GM12878 (cell line): ENCODE measurements around the gene SH3BGRL2. TPM values are rescaled to one million over a fixed set of nuclear protein-coding genes. Genes with fewer than 3 reads are reported as not detected.

Experiments used
- ATAC-seq: fragments of 200-7000 bp; cut with Tn5 transposase; 3 replicates; pipeline ENCODE4 v1.9.1; 2020; ENCODE audit warnings: mild to moderate bottlenecking, moderate library complexity
- BruUV-seq: library from RNA; stranded (reverse); fragments of 400-500 nt; replicated peaks from 2 replicates; lab custom pipeline; 2021; lab: Mats Ljungman, UMichigan
- CTCF ChIA-PET: fragments of 300-600 bp; sonication (Branson Sonifier 250); formaldehyde crosslinking; extraction: SDS; loops from one replicate; lab custom pipeline; 2021; ENCODE audit warnings: inconsistent platforms; lab: Yijun Ruan, JAX
- POLR2A ChIA-PET: fragments of 350-600 bp; formaldehyde crosslinking; extraction: SDS; loops from one replicate; lab custom pipeline; 2021; ENCODE audit warnings: inconsistent platforms; lab: Charles Lee
- RAD21 ChIA-PET: fragments of 300-600 bp; sonication (Branson Sonifier 250); formaldehyde crosslinking; loops from one replicate; lab custom pipeline; 2023; ENCODE audit warnings: antibody characterized with exemption; ENCODE audit not compliant: unreplicated experiment; lab: Charles Lee
- SMC1A ChIA-PET: fragments of 300-600 bp; sonication (Branson Sonifier 250); formaldehyde crosslinking; loops from one replicate; lab custom pipeline; 2023; ENCODE audit not compliant: unreplicated experiment, uncharacterized antibody; lab: Charles Lee
- DNase-seq: peaks from one replicate; pipeline ENCODE4 v3.0.0-alpha.2; 2011; ENCODE audit warnings: low read depth, low spot score
- FAIRE-seq: peaks from 3 replicates; lab custom pipeline; 2011; peaks lifted over from hg19 to GRCh38; lab: Jason Lieb, UNC
- H2AFZ ChIP-seq: 2 replicates; pipeline ENCODE4 v1.6.0; 2011; ENCODE audit warnings: low read depth, low read length, control low read depth; ENCODE audit not compliant: control insufficient read depth
- H3K27ac ChIP-seq: 2 replicates; pipeline ENCODE4 v1.5.1; 2011; ENCODE audit warnings: control low read depth; ENCODE audit not compliant: control insufficient read depth, insufficient read depth
- H3K27me3 ChIP-seq, 2 experiments: replicated peaks in 1 of 2; 2 replicates each; pipeline versions ENCODE4 v1.6.0 to v1.6.1; 2011; ENCODE audit warnings: low read length in 1 of 2; ENCODE audit not compliant: control insufficient read depth in 2 of 2, insufficient read depth in 2 of 2
- H3K36me3 ChIP-seq, 2 experiments: 2 replicates each; pipeline ENCODE4 v1.5.1; 2011; ENCODE audit warnings: low read length in 1 of 2; ENCODE audit not compliant: control insufficient read depth in 2 of 2, insufficient read depth in 2 of 2
- H3K4me1 ChIP-seq: 2 replicates; pipeline ENCODE4 v1.6.1; 2011; ENCODE audit warnings: mild to moderate bottlenecking, low read length, moderate library complexity, mixed read lengths; ENCODE audit not compliant: control insufficient read depth, insufficient read depth
- H3K4me2 ChIP-seq: 2 replicates; pipeline ENCODE4 v1.6.0; 2011; ENCODE audit warnings: control low read depth; ENCODE audit not compliant: control insufficient read depth, insufficient read depth
- H3K4me3 ChIP-seq: fragments of 200-600 bp; sonication (generic); 2 replicates; pipeline ENCODE4 v1.5.1; 2016
- H3K79me2 ChIP-seq: 2 replicates; pipeline ENCODE4 v1.6.0; 2011; ENCODE audit warnings: low read length; ENCODE audit not compliant: control insufficient read depth, insufficient read depth
- H3K9ac ChIP-seq: 2 replicates; pipeline ENCODE4 v1.8.0; 2011; ENCODE audit warnings: low read length, control low read depth, mixed read lengths; ENCODE audit not compliant: control insufficient read depth, insufficient read depth
- H3K9me3 ChIP-seq: replicated peaks from 3 replicates; pipeline ENCODE4 v1.5.1; 2011; ENCODE audit warnings: mild to moderate bottlenecking, low read length; ENCODE audit not compliant: control insufficient read depth, insufficient read depth
- H4K20me1 ChIP-seq: 2 replicates; pipeline ENCODE4 v1.6.0; 2011; ENCODE audit not compliant: control insufficient read depth, insufficient read depth
- CHD4 ChIP-seq: fragments of 200-600 bp; sonication (generic); IDR thresholded peaks from 2 replicates; pipeline ENCODE4 v1.6.1; 2016; ENCODE audit warnings: mild to moderate bottlenecking
- ELK1 ChIP-seq: IDR thresholded peaks from 2 replicates; pipeline ENCODE4 v1.6.1; 2012; ENCODE audit warnings: low read depth, low read length, improper control_type of control experiment
- ESRRA ChIP-seq: IDR thresholded peaks from 2 replicates; pipeline ENCODE4 v1.6.1; 2012; ENCODE audit warnings: mild to moderate bottlenecking, low read length, improper control_type of control experiment
- FOS ChIP-seq: IDR thresholded peaks from 3 replicates; pipeline ENCODE4 v1.6.1; 2011; ENCODE audit warnings: borderline replicate concordance; ENCODE audit not compliant: insufficient read length; ENCODE audit errors: extremely low read depth
- HDAC2 ChIP-seq: fragments of 200-600 bp; sonication (generic); IDR thresholded peaks from 2 replicates; pipeline ENCODE4 v1.6.1; 2017
- HDGF ChIP-seq: fragments of 450-650 bp; IDR thresholded peaks from 2 replicates; pipeline ENCODE4 v1.6.1; 2016; ENCODE audit warnings: antibody characterized with exemption
- IKZF1 ChIP-seq: fragments of 450-650 bp; conservative IDR thresholded peaks from 2 replicates; pipeline ENCODE4 v1.6.1; 2017; ENCODE audit warnings: antibody characterized with exemption, mild to moderate bottlenecking
- KAT2A ChIP-seq: conservative IDR thresholded peaks from 2 replicates; pipeline ENCODE4 v1.6.1; 2011; ENCODE audit warnings: low read depth, low read length; ENCODE audit not compliant: control insufficient read depth
- LARP7 ChIP-seq: fragments of 450-650 bp; IDR thresholded peaks from 2 replicates; pipeline ENCODE4 v1.6.1; 2017; ENCODE audit warnings: mild to moderate bottlenecking
- MEF2A ChIP-seq: IDR thresholded peaks from 2 replicates; pipeline ENCODE4 v1.6.1; 2011; ENCODE audit warnings: low read depth, mild to moderate bottlenecking, low read length, moderate library complexity; ENCODE audit not compliant: insufficient read depth
- MTA3 ChIP-seq: IDR thresholded peaks from 2 replicates; pipeline ENCODE4 v1.6.1; 2012; ENCODE audit warnings: low read length, inconsistent platforms, borderline replicate concordance
- MYB ChIP-seq: fragments of 150-350 bp; IDR thresholded peaks from 2 replicates; pipeline ENCODE4 v1.6.1; 2014; ENCODE audit warnings: mild to moderate bottlenecking, low read depth, low read length, borderline replicate concordance
- PAX8 ChIP-seq: fragments of 450-650 bp; IDR thresholded peaks from 2 replicates; pipeline ENCODE4 v1.6.1; 2017; ENCODE audit warnings: mild to moderate bottlenecking, moderate library complexity
- RAD21 ChIP-seq: IDR thresholded peaks from 2 replicates; pipeline ENCODE4 v1.6.1; 2011; ENCODE audit warnings: mild to moderate bottlenecking, low read depth, low read length, moderate library complexity; ENCODE audit not compliant: insufficient read depth
- RUNX3 ChIP-seq: IDR thresholded peaks from 2 replicates; pipeline ENCODE4 v1.6.1; 2012; ENCODE audit warnings: low read length, inconsistent platforms
- SMAD1 ChIP-seq: fragments of 450-650 bp; IDR thresholded peaks from 2 replicates; pipeline ENCODE4 v1.6.1; 2018; ENCODE audit warnings: mild to moderate bottlenecking, low read depth; ENCODE audit not compliant: partially characterized antibody
- SREBF2 ChIP-seq: IDR thresholded peaks from 2 replicates; pipeline ENCODE4 v1.6.1; 2012; ENCODE audit warnings: mild to moderate bottlenecking, low read length
- YBX1 ChIP-seq: fragments of 450-650 bp; IDR thresholded peaks from 2 replicates; pipeline ENCODE4 v1.6.1; 2016; ENCODE audit warnings: antibody characterized with exemption
- ZBTB33 ChIP-seq: fragments of 450-650 bp; IDR thresholded peaks from 2 replicates; pipeline ENCODE4 v1.6.1; 2017; ENCODE audit warnings: mild to moderate bottlenecking
- ZNF274 ChIP-seq: IDR thresholded peaks from one replicate; pipeline ENCODE4 v1.8.0; 2011; ENCODE audit not compliant: insufficient read length, insufficient read depth
- WGBS: methylation state at CpG from one replicate; pipeline ENCODE4 v1.1.6; 2016; ENCODE audit warnings: low lambda C conversion rate; ENCODE audit not compliant: insufficient replicate concordance, insufficient coverage; ENCODE audit errors: missing lambda C conversion rate; 5-methylcytosine and 5-hydroxymethylcytosine counted together
- in situ Hi-C: fragments of 300-500 bp; cut with MboI; formaldehyde crosslinking; loops from 9 replicates; pipeline ENCODE4 v1.14.3; 2018; ENCODE audit warnings: mixed read lengths
- intact Hi-C: fragments of 100-400 bp; cut with micrococcal nuclease; formaldehyde crosslinking; loops from one replicate; pipeline ENCODE4 v1.14.2; 2022; ENCODE audit not compliant: unreplicated experiment
- polyA plus RNA-seq, 11 experiments: library from polyadenylated mRNA; depleted of rRNA in 4 of 11; unstranded in 6 of 11; stranded (reverse) in 5 of 11; fragments of >200 nt; fragmentation: Nextera tagmentation in 4 of 11; fragmentation: Illumina TruSeq in 1 of 11; extraction: Ambion mirVana in 4 of 11; extraction: Trizol in 1 of 11; gene quantifications; 1 replicate in 1 of 11; 2 replicates in 10 of 11; pipeline versions ENCODE4 v1.2.1 to v1.2.3, GENCODE V29; 2011 to 2016; ENCODE audit warnings: inconsistent platforms in 2 of 11, missing spikeins in 2 of 11, low read depth in 1 of 11
- total RNA-seq, 4 experiments: library from RNA; depleted of rRNA in 3 of 4; stranded (reverse); fragments of >200 nt in 3 of 4; fragmentation: Illumina TruSeq in 1 of 4; extraction: Trizol in 1 of 4; gene quantifications; 2 replicates each; pipeline versions ENCODE4 v1.2.1 to v1.2.3, GENCODE V29; 2013 to 2021

Gene SH3BGRL2
- total and polyA plus RNA-seq, 10 of the 15 experiments (the other 5 are each of a cell fraction or from before 2014, with no cell fraction given): 0.03 to 0.37 (median 0.21) TPM

GRCh38 chr6:79707621-79708020, 76.5 kb downstream of the SH3BGRL2 start:
- ATAC-seq (no peak), DNase-seq (no peak), FAIRE-seq (no peak)
- ChIA-PET CTCF (no interaction called here), POLR2A (no interaction called here), RAD21 (no interaction called here), SMC1A (no interaction called here)
- Histone ChIP-seq H3K4me3 (no peak overlapping the region), H3K79me2 (no peaks in the 10 kb centered on the region), H2AFZ (no peak overlapping the region), H3K4me1 (no peaks in the 10 kb centered on the region), H3K36me3 (no peaks in the 10 kb centered on the region), H3K27ac (no peak overlapping the region), H3K9me3 (no peaks in the 10 kb centered on the region), H3K9ac (no peak overlapping the region), H3K27me3 (no peaks in the 10 kb centered on the region; a peak in 1 of 4 replicates), H4K20me1 (no peaks in the 10 kb centered on the region), H3K4me2 (no peak overlapping the region)
- TF ChIP-seq FOS (no peak), IKZF1 (no peak), MTA3 (no peak), KAT2A (no peak), MYB (no peak), ELK1 (no peak), RUNX3 (no peak), HDAC2 (no peak), ESRRA (no peak), PAX8 (no peak), YBX1 (no peak), SREBF2 (no peak), MEF2A (no peak), SMAD1 (no peak), ZBTB33 (no peak), ZNF274 (no peak), RAD21 (no peak), LARP7 (no peak), HDGF (no peak), CHD4 (no peak)
- in situ Hi-C loops: no loop called here
- 80% methylated on average over 1 of the region's 1 CpG for WGBS
- BruUV-seq: no TSS peak
- intact Hi-C loops: no loop called here
